HUES64 (cell line): Measurements from ENCODE around the gene C22orf39.

Experiments
- H3K27ac ChIP-seq: 2 replicates; pipeline ENCODE4 v1.7.0; 2013; ENCODE audit warnings: low read depth, low read length, inconsistent platforms
- H3K27me3 ChIP-seq: 2 replicates; pipeline ENCODE4 v1.6.1; 2013; ENCODE audit warnings: mild to moderate bottlenecking, low read length; ENCODE audit not compliant: insufficient read depth
- H3K36me3 ChIP-seq: 2 replicates; pipeline ENCODE4 v1.6.1; 2013; ENCODE audit warnings: mild to moderate bottlenecking, low read length; ENCODE audit not compliant: insufficient read depth
- H3K4me1 ChIP-seq: 2 replicates; pipeline ENCODE4 v1.6.1; 2013; ENCODE audit warnings: mild to moderate bottlenecking, low read length, moderate library complexity; ENCODE audit not compliant: insufficient read depth
- H3K4me3 ChIP-seq: 2 replicates; pipeline ENCODE4 v1.5.1; 2013; ENCODE audit warnings: mild to moderate bottlenecking, low read length, moderate library complexity
- H3K9ac ChIP-seq: 2 replicates; pipeline ENCODE4 v1.6.1; 2013; ENCODE audit warnings: mild to moderate bottlenecking, low read depth, low read length
- H3K9me3 ChIP-seq: 2 replicates; pipeline ENCODE4 v1.6.1; 2013; ENCODE audit warnings: low read depth, low read length; ENCODE audit not compliant: insufficient read depth
- WGBS: fragments of 150-250, 120-280 bp; methylation state at CpG from one replicate; pipeline ENCODE4 v1.1.7; 2013; ENCODE audit warnings: missing lambda C conversion rate; 5-methylcytosine and 5-hydroxymethylcytosine counted together

Gene C22orf39

DNA sequence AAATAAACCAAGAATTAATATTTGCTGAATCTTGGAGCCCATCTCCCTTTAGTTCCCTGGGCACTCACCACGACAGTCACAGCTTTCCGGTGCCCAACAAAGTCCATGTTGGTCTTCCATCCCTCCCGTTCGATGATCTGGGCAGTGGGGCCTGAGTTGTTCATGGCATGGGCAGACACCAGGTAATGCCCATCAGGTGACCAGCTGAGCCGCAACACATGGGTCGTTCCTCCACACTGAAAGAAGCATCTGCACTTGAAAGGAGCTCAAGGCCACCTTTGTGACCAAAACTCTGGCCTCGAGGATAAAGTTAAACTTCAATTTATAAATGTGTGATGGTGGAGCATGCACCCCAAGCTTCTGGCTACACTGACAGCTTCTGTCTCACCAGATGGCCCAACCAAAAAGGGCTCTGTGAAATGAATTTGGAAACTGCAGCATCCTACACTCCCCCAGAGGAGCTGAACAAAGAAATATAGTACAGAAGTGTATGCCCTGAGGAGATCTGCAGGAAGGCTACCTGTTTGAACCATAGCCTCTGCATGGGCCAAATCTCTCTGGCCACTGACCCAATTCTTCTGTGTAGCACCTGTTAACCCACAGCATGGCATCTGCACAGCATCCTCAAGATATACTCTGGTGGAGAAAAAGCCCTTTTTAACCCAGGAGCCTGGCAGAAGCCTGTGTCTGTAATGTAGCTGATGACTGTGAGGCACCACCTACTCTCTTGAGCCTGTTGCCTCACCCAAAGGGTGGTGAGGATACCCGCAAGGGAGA is 53.0 kb downstream of the C22orf39 start:
- 95% methylated on average over 7 of the region's 8 CpGs for WGBS
- H3K4me1 ChIP-seq, result no peaks in the 10 kb centered on the region
- H3K4me3 ChIP-seq, result no peak overlapping the region
- H3K27me3 ChIP-seq, result no peaks in the 10 kb centered on the region
- H3K27ac ChIP-seq, result no peak overlapping the region
- no peaks in the 10 kb centered on the region for H3K9me3 ChIP-seq
- no peak overlapping the region for H3K9ac ChIP-seq
- peaks cover 94% of the 10 kb centered on the region for H3K36me3 ChIP-seq

DNA sequence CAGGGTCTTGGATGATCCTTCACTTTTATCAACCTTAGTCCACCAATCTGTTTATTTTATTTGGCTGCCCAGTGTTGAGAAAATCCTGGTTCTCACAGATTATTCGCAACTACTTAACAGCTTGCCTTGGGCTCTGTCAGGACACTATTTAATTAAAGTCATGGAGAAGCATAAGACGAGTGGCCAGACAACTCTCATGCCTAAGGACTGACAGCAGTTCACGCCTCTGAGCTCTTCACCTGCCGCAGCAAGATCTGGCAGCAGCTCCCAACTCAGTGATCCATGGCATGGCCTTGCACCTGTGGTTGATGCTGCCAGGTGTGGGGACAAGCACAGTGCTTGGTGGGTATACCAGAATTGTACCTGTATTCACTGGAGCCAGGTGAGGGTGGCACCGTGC is 53.8 kb downstream of the C22orf39 start:
- Histone ChIP-seq H3K4me3 (no peak overlapping the region), H3K9me3 (no peaks in the 10 kb centered on the region), H3K27ac (no peak overlapping the region), H3K36me3 (peaks cover 94% of the 10 kb centered on the region), H3K9ac (no peak overlapping the region), H3K27me3 (no peaks in the 10 kb centered on the region), H3K4me1 (no peaks in the 10 kb centered on the region)
- 88% methylated on average over 5 of the region's 5 CpGs for WGBS
